ENCODE results near the gene C1orf226.

DNA sequence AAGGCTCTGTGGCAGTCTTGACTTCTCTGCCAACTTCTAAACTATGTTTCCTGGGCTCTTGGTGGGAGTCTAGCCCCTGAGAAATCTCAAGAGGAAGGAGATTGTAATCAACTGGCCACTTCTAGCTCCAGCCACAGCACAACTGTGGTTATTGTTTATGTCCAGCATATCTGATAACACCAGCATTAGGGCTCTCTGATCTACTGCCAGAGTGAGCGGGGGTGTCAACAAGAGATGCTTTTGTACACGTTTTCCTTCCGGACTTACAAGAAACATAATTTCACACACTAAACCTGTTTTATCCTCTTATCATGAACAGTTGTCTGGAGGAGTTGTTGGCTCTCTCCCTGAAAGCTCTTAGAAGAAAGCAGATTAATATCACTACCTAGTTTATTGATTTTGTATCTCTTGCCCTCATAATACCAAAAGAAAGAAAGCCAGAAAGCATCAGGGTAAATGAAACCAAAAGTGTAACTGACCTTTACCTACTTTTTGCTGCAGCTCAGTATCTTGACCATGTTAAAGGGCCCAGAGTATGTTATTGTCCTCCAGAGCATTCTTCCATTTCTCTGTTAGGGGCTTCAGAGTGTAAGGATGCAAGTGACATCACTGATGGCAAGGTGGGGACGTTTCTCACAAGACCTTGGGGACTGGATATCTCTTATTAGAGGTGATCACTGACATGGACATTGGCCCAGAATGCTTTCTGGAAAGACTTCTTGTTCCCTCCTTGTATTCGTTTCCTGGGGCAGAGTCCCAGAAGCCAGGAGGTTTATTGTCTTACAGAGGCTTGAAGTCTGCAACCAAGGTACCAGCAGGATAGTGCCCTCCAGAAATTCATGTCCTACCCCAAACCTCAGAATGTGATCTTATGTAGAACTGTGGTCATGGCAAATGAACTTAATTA lies 40.0 kb downstream of the C1orf226 start:
- TF ChIP-seq NBN (IDR thresholded peaks at IDR 0.05; ENCODE audit: low read depth) (no peak; the same call in 1 of the 2 replicates), CHD2 (IDR thresholded peaks at IDR 0.05; ENCODE audit: low read depth, low read length) (no peak)
